ENCODE data around the gene ACSS3.

Gene ACSS3

GRCh38 chr12:81162391-81163136 is 84.7 kb downstream of the ACSS3 start:
- Histone ChIP-seq H3K36me3 (ENCODE audit: control insufficient read depth in 2 of 2, insufficient read depth in 1 of 2, low read length in 2 of 2) (no peaks in the 10 kb centered on the region), H3K4me3 (ENCODE audit: low read depth, low read length) (no peak overlapping the region), H3K27ac (ENCODE audit: extremely low read depth, low read depth, low read length) (no peak overlapping the region), H3K9me3 (ENCODE audit: control insufficient read depth, insufficient read depth, low read depth, low read length) (no peaks in the 10 kb centered on the region), H3K4me1 (ENCODE audit: control insufficient read depth, insufficient read depth, low read length) (no peaks in the 10 kb centered on the region)
- ChIA-PET CTCF (no interaction called here), POLR2A (no interaction called here)
- no peak for TF ChIP-seq ZNF174 (tag by site-specific recombination; IDR thresholded peaks at IDR 0.05)
- TF ChIP-seq, protein P1, sequence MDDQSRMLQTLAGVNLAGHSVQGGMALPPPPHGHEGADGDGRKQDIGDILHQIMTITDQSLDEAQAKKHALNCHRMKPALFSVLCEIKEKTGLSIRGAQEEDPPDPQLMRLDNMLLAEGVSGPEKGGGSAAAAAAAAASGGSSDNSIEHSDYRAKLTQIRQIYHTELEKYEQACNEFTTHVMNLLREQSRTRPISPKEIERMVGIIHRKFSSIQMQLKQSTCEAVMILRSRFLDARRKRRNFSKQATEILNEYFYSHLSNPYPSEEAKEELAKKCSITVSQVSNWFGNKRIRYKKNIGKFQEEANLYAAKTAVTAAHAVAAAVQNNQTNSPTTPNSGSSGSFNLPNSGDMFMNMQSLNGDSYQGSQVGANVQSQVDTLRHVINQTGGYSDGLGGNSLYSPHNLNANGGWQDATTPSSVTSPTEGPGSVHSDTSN (CRISPR knock-in tag; IDR thresholded peaks at IDR 0.05) = no peak
- TF ChIP-seq ZEB2 (tag by site-specific recombination; IDR thresholded peaks at IDR 0.05) = no peak
- TF ChIP-seq ZNF514 (tag by site-specific recombination; IDR thresholded peaks at IDR 0.05) = no peak
- no peak for TF ChIP-seq PRDM10 (tag by site-specific recombination; IDR thresholded peaks at IDR 0.05)
- no peak for TF ChIP-seq ZSCAN30 (tag by site-specific recombination; IDR thresholded peaks at IDR 0.05)
- no peak for TF ChIP-seq ZNF366 (tag by site-specific recombination; conservative IDR thresholded peaks at IDR 0.05)
- no peak for TF ChIP-seq RBAK (tag by site-specific recombination; IDR thresholded peaks at IDR 0.05)
- no peak for TF ChIP-seq EGR2 (tag by site-specific recombination; IDR thresholded peaks at IDR 0.05; ENCODE audit: low read depth)

DNA sequence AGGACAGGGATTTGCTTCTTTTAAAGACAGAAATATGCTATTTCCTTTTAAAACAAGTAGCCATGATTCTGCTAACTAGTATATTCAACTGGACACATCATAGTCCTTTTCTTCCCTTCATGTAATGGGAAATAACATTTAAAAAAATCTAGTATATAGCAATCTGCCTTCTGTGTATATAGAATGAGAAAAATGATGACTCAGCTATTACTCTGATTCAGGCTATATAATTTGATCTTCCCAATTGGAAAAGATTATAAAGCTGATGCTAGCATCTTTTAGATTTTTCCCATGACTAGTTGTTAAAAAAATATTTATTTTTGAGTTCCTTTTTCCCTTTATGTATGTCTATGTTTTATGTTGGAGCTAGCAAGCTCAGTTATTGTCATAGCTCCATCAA is 86.9 kb downstream of the ACSS3 start:
- no peaks in the 10 kb centered on the region for H3K9me3 ChIP-seq (ENCODE audit: control insufficient read depth, insufficient read depth, low read depth, low read length)
- ChIA-PET POLR2A (no interaction called here), CTCF (interaction anchor here (0.8 kb wide), 1 partner anchor 36 kb away, joined by 3 read pairs; no protein-coding TSS in a partner anchor)
- H3K27ac ChIP-seq (ENCODE audit: extremely low read depth, low read depth, low read length) = no peak overlapping the region
- TF ChIP-seq ZBTB48 (tag by site-specific recombination; IDR thresholded peaks at IDR 0.05) (no peak), ZNF239 (tag by site-specific recombination; IDR thresholded peaks at IDR 0.05) (no peak), ATF2 (tag by site-specific recombination; IDR thresholded peaks at IDR 0.05; ENCODE audit: low read depth) (no peak), ZNF37A (tag by site-specific recombination; IDR thresholded peaks at IDR 0.05) (no peak), ELK4 (IDR thresholded peaks at IDR 0.05; ENCODE audit: borderline replicate concordance, low read depth, low read length) (no peak)
- TF ChIP-seq, protein P2, sequence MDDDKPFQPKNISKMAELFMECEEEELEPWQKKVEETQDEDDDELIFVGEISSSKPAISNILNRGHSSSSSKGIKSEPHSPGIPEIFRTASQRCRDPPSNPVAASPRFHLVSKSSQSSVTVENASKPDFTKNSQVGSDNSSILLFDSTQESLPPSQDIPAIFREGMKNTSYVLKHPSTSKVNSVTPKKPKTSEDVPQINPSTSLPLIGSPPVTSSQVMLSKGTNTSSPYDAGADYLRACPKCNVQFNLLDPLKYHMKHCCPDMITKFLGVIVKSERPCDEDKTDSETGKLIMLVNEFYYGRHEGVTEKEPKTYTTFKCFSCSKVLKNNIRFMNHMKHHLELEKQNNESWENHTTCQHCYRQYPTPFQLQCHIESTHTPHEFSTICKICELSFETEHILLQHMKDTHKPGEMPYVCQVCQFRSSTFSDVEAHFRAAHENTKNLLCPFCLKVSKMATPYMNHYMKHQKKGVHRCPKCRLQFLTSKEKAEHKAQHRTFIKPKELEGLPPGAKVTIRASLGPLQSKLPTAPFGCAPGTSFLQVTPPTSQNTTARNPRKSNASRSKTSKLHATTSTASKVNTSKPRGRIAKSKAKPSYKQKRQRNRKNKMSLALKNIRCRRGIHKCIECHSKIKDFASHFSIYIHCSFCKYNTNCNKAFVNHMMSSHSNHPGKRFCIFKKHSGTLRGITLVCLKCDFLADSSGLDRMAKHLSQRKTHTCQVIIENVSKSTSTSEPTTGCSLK (tag by site-specific recombination; IDR thresholded peaks at IDR 0.05) = no peak
- H3K4me3 ChIP-seq (ENCODE audit: low read depth, low read length) = no peak overlapping the region
- H3K36me3 ChIP-seq (ENCODE audit: control insufficient read depth in 2 of 2, insufficient read depth in 1 of 2, low read length in 2 of 2) = no peaks in the 10 kb centered on the region
- no peaks in the 10 kb centered on the region for H3K4me1 ChIP-seq (ENCODE audit: control insufficient read depth, insufficient read depth, low read length)
